PC-9 (cell line): ENCODE measurements around the gene CCDC201. TPM values are rescaled to one million over a fixed set of nuclear protein-coding genes. Genes with fewer than 3 reads are reported as not detected.

ENCODE experiments used
- BruUV-seq: library from RNA; stranded (reverse); fragments of 400-500 nt; replicated peaks from 2 replicates; lab custom pipeline; 2021; lab: Mats Ljungman, UMichigan
- CTCF ChIA-PET: fragments of 300-600 bp; sonication (Branson Sonifier 250); formaldehyde crosslinking; loops from one replicate; lab custom pipeline; 2022; ENCODE audit warnings: antibody characterized with exemption; lab: Charles Lee
- POLR2A ChIA-PET: fragments of 300-600 bp; sonication (Branson Sonifier 250); formaldehyde crosslinking; loops from one replicate; lab custom pipeline; 2022; ENCODE audit warnings: antibody characterized with exemption; ENCODE audit not compliant: unreplicated experiment; lab: Charles Lee
- DNase-seq, 2 experiments: peaks; one replicate each; pipeline versions ENCODE4 v3.0.0 to v3.0.0-alpha.2; 2015 to 2022; ENCODE audit warnings: mixed read lengths in 1 of 2
- H2AFZ ChIP-seq: fragments of 200-600 bp; sonication (generic); 2 replicates; pipeline ENCODE4 v1.8.1; 2017; ENCODE audit warnings: antibody characterized with exemption
- H3F3A ChIP-seq: fragments of 200-600 bp; sonication (generic); 2 replicates; pipeline ENCODE4 v1.8.1; 2017; ENCODE audit warnings: antibody characterized with exemption, mild to moderate bottlenecking, low read depth; ENCODE audit not compliant: insufficient read depth
- H3K27ac ChIP-seq: fragments of 200-600 bp; sonication (generic); 2 replicates; pipeline ENCODE4 v1.6.1; 2016; ENCODE audit warnings: mixed run types
- H3K27me3 ChIP-seq: fragments of 200-600 bp; sonication (generic); 2 replicates; pipeline ENCODE4 v1.6.1; 2016; ENCODE audit warnings: low read depth, mixed run types; ENCODE audit not compliant: insufficient read depth
- H3K36me3 ChIP-seq: fragments of 200-600 bp; sonication (generic); 2 replicates; pipeline ENCODE4 v1.6.1; 2016; ENCODE audit warnings: low read depth, mixed run types
- H3K4me1 ChIP-seq: fragments of 200-600 bp; sonication (generic); replicated peaks from 2 replicates; pipeline ENCODE4 v1.6.1; 2016; ENCODE audit warnings: mixed run types; ENCODE audit not compliant: insufficient read depth
- H3K4me2 ChIP-seq: fragments of 200-600 bp; sonication (generic); 2 replicates; pipeline ENCODE4 v1.6.1; 2017; ENCODE audit warnings: mixed run types
- H3K4me3 ChIP-seq: fragments of 200-600 bp; sonication (generic); 2 replicates; pipeline ENCODE4 v1.6.1; 2016; ENCODE audit warnings: mixed run types
- H3K79me2 ChIP-seq: fragments of 200-600 bp; sonication (generic); 2 replicates; pipeline ENCODE4 v1.6.1; 2017; ENCODE audit warnings: low read depth, mixed run types
- H3K9me2 ChIP-seq: fragments of 200-600 bp; sonication (generic); 2 replicates; pipeline ENCODE4 v1.8.1; 2017; ENCODE audit warnings: mild to moderate bottlenecking; ENCODE audit not compliant: insufficient read depth
- H3K9me3 ChIP-seq: fragments of 200-600 bp; sonication (generic); 2 replicates; pipeline ENCODE4 v1.8.1; 2016; ENCODE audit warnings: low read depth; ENCODE audit not compliant: insufficient read depth
- H4K20me1 ChIP-seq: fragments of 200-600 bp; sonication (generic); 2 replicates; pipeline ENCODE4 v1.8.1; 2017; ENCODE audit not compliant: insufficient read depth
- CTCF ChIP-seq: fragments of 200-600 bp; sonication (generic); conservative IDR thresholded peaks from 2 replicates; pipeline ENCODE4 v1.6.1; 2017; ENCODE audit warnings: mixed run types, antibody characterized with exemption, mild to moderate bottlenecking, moderate library complexity
- EZH2 ChIP-seq: fragments of 200-600 bp; sonication (generic); IDR thresholded peaks from 2 replicates; pipeline ENCODE4 v1.8.0; 2017; ENCODE audit warnings: antibody characterized with exemption, low read depth
- intact Hi-C: fragments of 100-400 bp; cut with micrococcal nuclease; formaldehyde crosslinking; loops from one replicate; pipeline ENCODE4 v1.10.0; 2022; ENCODE audit not compliant: unreplicated experiment
- total RNA-seq: library from RNA; stranded (reverse); gene quantifications from 2 replicates; pipeline ENCODE4 v1.2.3, GENCODE V29; 2021

The CCDC201 gene
- total RNA-seq, 1 experiment from 2014 or later = not detected

- Histone ChIP-seq H3K27ac (no peak overlapping the region), H3K9me2 (no peaks in the 10 kb centered on the region), H3K27me3 (no peaks in the 10 kb centered on the region), H2AFZ (no peak overlapping the region), H3K36me3 (peaks cover 17% of the 10 kb centered on the region; the same call in 1 of the 2 replicates), H4K20me1 (no peaks in the 10 kb centered on the region; the same call in 1 of the 2 replicates), H3K9me3 (no peaks in the 10 kb centered on the region), H3K4me1 (peaks cover 21% of the 10 kb centered on the region), H3K4me2 (peak overlapping the region; percentile 93; the same call in 1 of the 2 replicates), H3K4me3 (no peak overlapping the region; the same call in 1 of the 2 replicates), H3F3A (peaks cover 32% of the 10 kb centered on the region), H3K79me2 (peaks cover 28% of the 10 kb centered on the region)
- TF ChIP-seq EZH2 = no peak
- TF ChIP-seq CTCF = no peak
- intact Hi-C loops = loop anchor here (1.0 kb wide), 3 partner anchors 26 to 1263 kb away; no protein-coding TSS in a partner anchor
- ChIA-PET CTCF (interaction anchor here (1.2 kb wide), 1 partner anchor 24 kb away, joined by 3 read pairs; no protein-coding TSS in a partner anchor), POLR2A (no interaction called here)
- no peak for DNase-seq
- BruUV-seq = no TSS peak
Observed at GRCh38 chr7:45917064-45917463, 44.2 kb upstream of the CCDC201 start.

GRCh38 chr7:45915606-45916005 lies 42.7 kb upstream of the CCDC201 start:
- H3K4me1 ChIP-seq = peaks cover 21% of the 10 kb centered on the region
- no peaks in the 10 kb centered on the region; the same call in 1 of the 2 replicates for H4K20me1 ChIP-seq
- intact Hi-C loops = no loop called here
- H3K27me3 ChIP-seq = no peaks in the 10 kb centered on the region
- no peak overlapping the region for H2AFZ ChIP-seq
- H3K36me3 ChIP-seq = peaks cover 17% of the 10 kb centered on the region; the same call in 1 of the 2 replicates
- H3K9me2 ChIP-seq = no peaks in the 10 kb centered on the region
- no peaks in the 10 kb centered on the region for H3K9me3 ChIP-seq
- H3K4me2 ChIP-seq = no peak overlapping the region
- H3K4me3 ChIP-seq = no peak overlapping the region
- TF ChIP-seq EZH2 (no peak), CTCF (no peak)
- CTCF ChIA-PET = no interaction called here
- H3K27ac ChIP-seq = no peak overlapping the region
- peaks cover 28% of the 10 kb centered on the region for H3K79me2 ChIP-seq
- BruUV-seq = no TSS peak
- DNase-seq = no peak
- POLR2A ChIA-PET = interaction anchor here (0.6 kb wide), 2 partner anchors 181 to 1199 kb away, joined by 3 to 8 read pairs; no protein-coding TSS in a partner anchor
- peaks cover 33% of the 10 kb centered on the region for H3F3A ChIP-seq

- POLR2A ChIA-PET = interaction anchor here (0.6 kb wide), 1 partner anchor 785 kb away, joined by 5 read pairs; no protein-coding TSS in a partner anchor
- no peak overlapping the region for H2AFZ ChIP-seq
- H3K27ac ChIP-seq = no peak overlapping the region
- no TSS peak for BruUV-seq
- TF ChIP-seq EZH2 = no peak
- no peak for TF ChIP-seq CTCF
- no peak overlapping the region for H3K4me2 ChIP-seq
- intact Hi-C loops = no loop called here
- H3K36me3 ChIP-seq = peaks cover 17% of the 10 kb centered on the region; the same call in 1 of the 2 replicates
- no peaks in the 10 kb centered on the region; the same call in 1 of the 2 replicates for H4K20me1 ChIP-seq
- no peaks in the 10 kb centered on the region for H3K9me3 ChIP-seq
- no peaks in the 10 kb centered on the region for H3K27me3 ChIP-seq
- H3K4me3 ChIP-seq = no peak overlapping the region
- peaks cover 21% of the 10 kb centered on the region for H3K4me1 ChIP-seq
- CTCF ChIA-PET = no interaction called here
- peaks cover 33% of the 10 kb centered on the region for H3F3A ChIP-seq
- DNase-seq = no peak
- no peaks in the 10 kb centered on the region for H3K9me2 ChIP-seq
- H3K79me2 ChIP-seq = peaks cover 22% of the 10 kb centered on the region
Observed at GRCh38 chr7:45914911-45915310, 42.0 kb upstream of the CCDC201 start.
